HG03520 (cell line): ENCODE measurements around the gene CHD6.

ENCODE experiments used
- ATAC-seq: cut with Tn5 transposase; IDR thresholded peaks from one replicate; pipeline ENCODE4 v1.9.1; 2021; ENCODE audit warnings: mild to moderate bottlenecking, moderate library complexity; ENCODE audit not compliant: unreplicated experiment

Gene CHD6

DNA sequence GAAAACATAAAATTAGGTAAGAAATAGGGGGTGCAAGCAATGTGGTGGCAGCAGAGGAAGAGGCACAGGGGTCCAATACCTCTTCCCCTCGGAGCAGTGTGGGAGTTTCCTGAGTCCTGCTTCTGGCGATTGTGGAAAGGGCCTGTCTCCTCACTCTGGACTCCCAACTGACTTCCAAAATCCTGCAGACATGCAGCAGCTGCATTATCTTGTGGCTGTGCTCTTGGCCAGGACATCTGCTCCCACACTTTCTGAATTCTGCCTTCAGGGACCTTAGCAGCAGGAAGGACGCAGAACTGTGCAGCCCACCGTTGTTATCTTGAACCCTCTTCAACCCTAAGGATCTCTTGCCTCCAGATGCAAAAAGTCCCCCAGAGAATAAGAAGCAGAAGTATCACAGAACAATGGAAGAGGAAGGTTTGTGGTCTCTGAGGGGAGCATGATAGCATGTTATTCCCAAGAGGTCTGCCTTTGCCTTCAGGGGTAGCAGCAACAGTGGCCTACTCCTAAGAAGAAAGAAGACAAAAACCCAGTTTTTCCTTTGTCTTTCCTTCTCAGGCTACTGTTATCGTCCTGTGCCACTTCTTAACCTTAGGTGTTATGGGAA lies 149.1 kb downstream of the CHD6 start:
- no peak for ATAC-seq

GRCh38 chr20:41467690-41468089 lies 150.5 kb downstream of the CHD6 start:
- no peak for ATAC-seq

DNA sequence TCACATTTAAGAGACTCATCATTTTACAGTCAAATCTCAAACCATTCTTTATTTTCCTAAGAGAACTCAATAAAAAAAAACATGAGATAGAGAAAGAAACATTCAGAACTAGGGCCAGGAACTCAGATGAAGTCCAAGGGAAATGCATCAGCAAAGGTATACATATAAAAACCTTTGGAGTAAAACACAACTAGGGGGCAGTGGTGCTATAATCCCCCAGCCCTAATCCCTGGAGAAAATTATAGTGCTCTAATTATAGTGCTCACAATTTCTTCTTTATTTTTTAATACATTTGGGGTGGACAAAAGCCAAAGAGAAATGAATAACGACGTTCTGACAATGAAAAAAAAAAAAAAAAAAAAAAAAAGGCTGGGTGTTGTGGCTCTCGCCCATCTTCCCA lies 151.0 kb downstream of the CHD6 start:
- no peak for ATAC-seq

GRCh38 chr20:41463567-41463966 lies 154.6 kb downstream of the CHD6 start:
- ATAC-seq: no peak

DNA sequence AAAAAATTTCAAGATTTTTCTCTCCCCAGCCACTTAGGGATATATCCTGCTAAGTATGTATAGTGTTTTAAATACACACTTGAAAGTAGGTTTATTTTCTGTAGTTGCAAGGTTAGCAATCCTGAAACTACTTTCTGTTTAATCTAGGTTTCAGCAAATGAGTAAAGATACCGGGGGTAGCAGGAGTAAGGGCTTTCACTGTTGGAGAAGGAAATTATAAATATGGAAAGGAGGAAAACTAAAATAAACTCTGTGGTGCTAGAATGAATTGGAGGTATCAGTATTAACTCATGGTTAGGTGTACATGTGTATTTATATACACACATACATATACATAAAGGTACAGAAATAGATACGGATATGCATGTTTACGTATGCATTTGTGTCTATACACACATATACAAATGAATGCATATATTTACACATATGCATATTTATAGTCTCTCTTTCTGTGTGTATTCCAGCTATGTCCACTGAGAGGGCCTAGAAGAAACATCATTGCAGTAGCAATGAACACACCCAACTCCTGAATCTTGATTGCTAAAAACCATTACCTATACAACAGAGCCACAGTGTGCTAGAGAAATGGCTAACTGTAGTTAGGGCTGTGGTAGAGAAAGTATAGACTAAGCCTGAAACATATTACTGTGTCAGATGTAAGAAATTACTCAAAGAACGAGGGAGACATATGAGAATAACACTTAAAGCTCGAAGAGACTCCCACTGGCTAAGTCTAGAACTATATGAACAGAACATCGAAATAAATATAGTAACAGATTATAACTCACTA lies 155.6 kb downstream of the CHD6 start:
- peak; percentile 68 for ATAC-seq

DNA sequence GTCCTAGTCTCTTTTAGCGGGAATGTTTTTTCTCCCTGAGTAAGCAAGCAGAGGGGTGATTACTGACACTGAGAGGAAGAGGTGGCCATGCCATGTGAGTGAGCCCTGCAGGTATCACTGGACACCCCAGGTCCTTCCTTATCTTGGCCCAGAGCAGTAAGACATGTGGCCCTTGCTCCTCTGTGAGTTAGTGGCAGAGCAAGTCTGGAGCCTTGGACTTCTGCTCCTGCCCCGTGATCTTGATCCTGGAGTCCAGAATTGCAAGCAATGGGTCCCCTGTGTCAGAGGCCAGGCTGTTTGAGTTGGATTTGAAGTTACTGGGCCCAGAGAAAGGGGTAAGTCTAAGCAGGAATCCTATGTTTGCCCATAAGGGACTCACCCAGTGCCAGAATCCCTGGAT lies 159.4 kb downstream of the CHD6 start:
- ATAC-seq: no peak

DNA sequence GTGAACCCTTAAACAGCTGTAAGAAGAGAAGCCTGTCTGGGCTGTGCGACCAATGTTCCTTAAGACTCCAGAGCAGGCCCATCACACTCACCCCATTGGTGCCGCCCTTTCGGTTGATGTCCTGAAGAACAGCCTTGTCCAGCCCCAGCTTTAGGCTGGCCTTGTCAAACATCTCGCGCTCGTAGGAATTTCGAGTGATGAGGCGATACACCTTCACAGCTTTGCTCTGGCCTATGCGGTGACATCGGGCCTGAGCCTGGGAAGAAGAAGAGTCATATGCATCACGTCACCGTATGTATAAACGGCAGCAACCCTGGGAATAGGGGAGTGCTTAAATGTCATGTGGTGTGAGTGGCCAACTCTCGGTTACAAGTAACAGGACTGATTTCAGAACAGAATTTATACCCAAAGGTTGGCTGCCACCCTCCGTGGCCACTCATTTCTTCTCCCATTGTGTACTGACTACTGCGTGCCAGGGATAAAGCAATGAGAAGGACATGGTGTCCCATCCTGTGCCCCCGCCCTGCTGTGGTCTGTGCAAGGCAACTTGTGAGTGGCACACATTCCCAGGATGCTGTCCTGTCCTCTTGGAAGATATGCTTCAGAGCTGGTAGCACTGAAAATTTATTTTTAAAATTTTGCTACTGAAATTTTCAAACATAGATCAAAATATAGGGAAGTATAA lies 160.9 kb downstream of the CHD6 start:
- no peak for ATAC-seq

GRCh38 chr20:41456351-41456750 lies 161.8 kb downstream of the CHD6 start:
- ATAC-seq: no peak

GRCh38 chr20:41454250-41454649 lies 163.9 kb downstream of the CHD6 start:
- no peak for ATAC-seq

DNA sequence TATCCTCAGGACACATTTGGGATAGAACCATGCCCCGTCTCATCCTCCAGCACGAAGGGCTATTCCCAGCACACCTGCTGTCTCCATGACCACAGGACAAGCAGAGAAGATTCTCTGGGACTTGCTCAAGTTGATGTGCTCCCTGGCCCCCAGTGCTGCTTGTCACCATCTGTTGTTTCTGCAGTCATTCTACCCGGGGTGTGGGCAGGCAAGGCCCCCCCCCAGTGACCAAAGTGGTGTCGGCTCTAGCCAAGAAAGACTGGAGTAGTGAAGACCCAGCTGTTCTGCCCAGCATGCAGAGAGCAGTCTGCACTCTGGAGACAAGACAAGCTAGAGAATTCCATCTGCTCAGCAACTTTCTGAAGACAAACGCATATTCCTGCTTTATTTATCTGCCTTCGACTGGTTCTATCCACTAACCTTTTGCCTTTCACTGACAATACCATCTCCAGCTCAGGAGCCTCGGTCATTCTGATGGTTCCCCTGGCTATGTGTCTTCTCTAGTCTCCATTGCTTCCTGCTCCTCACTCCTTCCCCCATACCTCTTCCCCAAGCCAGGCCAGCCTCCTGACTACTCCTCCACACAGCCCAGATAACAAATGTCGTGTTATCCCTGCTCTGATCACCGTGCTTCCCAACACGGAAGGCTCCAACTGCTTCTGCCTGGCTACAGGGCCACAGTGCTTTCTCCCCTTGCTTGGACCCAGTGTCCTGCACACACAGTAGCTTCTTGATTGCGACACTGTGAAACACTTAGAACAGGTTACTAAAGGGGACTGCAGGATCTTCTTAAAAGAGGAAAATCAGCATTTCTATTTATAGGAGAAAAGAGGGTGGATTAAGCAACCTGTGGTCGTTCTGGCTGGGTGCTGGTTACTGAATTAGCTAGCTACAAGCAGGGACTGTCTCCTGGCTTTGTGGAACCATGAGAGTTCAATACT lies 164.9 kb downstream of the CHD6 start:
- no peak for ATAC-seq

DNA sequence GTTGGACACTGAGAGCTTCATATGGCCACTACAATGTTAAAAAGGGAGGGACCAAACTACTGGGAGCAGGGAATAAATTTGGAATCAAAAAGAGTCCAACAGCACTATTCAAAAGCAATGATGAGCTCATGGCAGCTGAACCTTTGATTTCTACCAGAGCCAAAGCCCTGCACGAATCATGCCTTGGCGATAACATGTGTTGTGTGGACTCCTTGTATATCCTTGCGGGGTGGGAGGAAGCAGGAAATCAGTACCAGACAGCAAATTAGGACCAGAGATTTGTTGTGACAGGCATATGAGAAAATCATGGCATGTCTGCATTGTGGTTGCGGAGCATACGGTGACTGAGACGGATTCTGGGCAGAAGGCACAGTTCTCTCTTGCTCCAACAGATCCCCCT lies 166.0 kb downstream of the CHD6 start:
- ATAC-seq: no peak

GRCh38 chr20:41447006-41447405 lies 171.2 kb downstream of the CHD6 start:
- no peak for ATAC-seq

DNA sequence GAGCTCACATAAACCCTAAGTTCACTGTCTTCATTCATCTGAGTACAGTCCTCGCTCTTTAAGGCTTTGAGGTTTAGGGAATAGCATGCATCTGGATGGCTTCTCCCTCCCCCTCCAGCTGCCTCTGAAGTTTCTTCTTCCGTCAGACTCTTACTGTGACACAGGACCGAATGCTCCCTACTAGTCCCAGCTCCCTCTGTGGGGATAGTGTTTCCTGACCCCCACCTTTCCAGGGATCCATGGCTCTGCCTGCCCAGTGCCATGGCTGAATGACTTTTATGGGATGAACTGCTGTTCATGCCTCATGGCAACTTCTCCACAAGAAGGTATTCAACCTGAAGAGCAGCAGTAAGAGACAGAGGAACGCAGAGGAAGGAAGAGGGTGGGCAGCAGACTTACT lies 171.7 kb downstream of the CHD6 start:
- no peak for ATAC-seq

DNA sequence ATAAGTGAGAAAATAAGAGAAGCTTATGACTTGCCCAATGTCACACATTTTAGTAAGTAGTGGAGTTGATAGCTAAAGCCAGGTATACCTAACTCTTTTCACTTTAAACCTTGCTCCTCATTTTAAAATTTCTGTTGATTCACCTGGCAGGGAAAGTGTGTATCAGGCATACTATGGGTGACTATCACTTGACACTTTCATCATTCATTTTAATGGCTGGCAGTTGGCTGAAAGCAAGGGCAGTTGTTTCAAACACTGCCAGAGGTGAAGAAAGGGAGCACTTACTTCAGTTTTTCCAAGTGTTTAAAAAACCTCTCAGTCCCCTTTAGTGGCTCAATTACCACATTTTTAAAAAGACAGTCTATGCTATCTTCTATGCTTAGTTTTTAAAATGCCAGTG lies 173.4 kb downstream of the CHD6 start:
- no peak for ATAC-seq

DNA sequence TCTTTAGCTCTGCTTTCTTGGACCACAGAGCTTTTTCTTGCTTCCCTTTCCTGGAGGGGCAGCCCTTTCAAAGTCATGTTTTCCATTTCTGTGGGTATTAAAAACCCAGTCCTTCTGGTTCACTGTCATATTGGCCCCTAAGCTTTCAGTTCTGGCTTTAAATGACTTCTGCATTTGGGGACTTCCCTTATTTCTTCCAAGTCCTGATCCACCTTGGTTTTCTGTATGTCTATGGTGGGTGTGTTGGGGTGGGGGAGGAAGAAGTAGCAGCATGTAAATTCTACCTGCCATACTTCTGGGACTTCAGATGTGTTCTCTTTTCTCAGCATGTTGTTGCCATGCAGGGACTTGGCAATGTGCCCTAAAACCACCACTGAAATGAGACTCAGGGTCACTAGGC lies 174.5 kb downstream of the CHD6 start:
- no peak for ATAC-seq

DNA sequence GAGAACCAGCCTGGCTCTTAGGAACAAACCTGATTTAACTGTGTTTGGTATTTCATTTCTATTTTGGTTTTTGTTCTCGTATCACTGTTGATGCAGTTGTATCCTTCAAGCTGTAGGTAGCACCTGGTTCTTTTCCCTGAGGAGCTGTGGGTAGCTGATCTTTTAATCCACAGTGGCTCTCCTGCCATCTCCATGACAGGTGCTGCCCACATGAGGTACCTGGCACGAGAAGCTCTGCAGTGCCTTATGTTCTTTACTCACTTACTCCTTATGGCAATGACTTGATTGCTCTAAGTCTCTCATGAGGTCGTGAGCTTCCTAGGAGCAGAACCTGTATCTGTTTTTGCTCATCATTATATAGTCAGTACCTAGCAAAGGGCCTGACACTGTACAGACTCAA lies 177.3 kb downstream of the CHD6 start:
- no peak for ATAC-seq

DNA sequence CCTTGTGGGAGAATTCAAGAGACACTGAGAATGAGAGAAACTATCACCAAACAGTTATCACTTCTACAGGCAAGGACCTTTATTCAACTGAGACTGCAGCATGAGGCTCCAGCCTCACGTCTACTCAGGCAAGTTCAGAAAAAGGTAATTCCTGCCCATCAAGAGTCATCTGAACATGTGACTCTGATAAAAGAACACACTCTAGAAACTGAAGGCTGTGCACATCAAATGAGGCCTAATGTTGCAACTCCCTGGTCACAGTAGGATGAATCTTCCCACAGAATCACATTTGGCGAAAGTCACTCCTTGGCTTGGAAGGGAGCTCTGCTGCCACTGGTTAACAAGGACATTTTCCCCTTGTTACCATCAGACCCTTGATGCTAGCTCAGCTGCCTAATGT lies 180.3 kb downstream of the CHD6 start:
- ATAC-seq: no peak

DNA sequence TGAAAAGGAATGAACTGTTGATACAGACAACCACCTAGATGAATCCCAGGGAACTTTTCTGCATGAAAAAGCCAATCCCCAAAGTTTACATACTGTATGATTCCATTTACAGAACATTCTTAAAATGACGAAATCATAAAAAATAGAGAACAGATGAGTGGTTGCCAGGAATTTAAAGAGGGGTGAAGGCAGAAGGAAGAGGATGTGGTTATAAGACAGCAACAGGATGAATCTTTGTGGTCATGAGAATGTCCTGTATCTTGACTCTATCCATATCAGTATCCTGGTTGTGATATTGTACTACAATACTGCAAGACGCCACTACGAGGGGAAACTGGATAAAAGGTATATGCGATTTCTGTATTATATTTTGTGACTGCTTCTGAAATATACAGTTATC lies 181.5 kb downstream of the CHD6 start:
- ATAC-seq: no peak

DNA sequence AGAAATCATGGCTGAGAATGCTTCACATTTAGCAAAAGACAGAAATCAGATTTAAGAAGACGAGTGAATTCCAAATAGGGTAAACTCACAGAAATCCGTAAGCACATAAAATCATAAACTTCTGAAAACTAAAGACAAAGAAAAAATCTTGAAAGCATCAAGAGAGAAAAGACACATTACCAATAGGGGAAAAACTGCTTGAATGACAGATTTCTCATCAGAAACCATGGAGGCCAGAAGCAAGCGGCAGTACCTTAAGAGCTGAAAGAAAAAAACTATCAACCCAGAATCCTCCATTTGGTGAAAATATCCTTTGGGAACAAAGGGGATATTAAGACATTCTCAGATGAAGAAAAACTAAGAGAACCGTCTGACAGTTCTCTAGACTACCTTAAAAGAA lies 185.0 kb downstream of the CHD6 start:
- no peak for ATAC-seq

GRCh38 chr20:41432746-41433145 lies 185.4 kb downstream of the CHD6 start:
- ATAC-seq: no peak

DNA sequence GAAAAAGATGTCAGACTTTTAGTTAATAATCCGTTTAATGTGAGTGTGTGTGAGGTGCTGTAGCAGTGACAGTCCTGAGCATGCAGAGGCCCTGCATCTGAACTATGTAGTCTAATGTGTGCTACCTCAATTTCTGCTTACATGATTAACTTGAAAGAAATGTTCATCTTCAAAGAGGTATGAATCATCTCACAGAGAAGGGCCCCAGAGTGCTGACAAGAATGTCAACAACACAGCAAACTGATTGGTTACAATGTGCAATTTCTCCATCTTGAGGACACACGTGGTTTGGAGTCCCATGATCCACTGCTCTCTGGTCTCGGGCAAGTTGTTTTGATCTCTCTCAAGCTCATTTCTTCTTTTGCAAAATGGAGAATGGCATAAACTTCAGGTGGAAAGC lies 189.9 kb downstream of the CHD6 start:
- no peak for ATAC-seq
